HepG2 (cell line): Measurements from ENCODE around the gene HIBADH. TPM values are rescaled to one million over a fixed set of nuclear protein-coding genes. Genes with fewer than 3 reads are reported as not detected.

Experiments
- BCL6 ChIP-seq: IDR thresholded peaks from 2 replicates; pipeline ENCODE4 v1.6.1; 2016; ENCODE audit warnings: missing genetic modification reagents, missing compliant biosample characterization
- CREB1 ChIP-seq, 2 experiments: fragments of 450-650 bp in 1 of 2; IDR thresholded peaks; 2 replicates each; pipeline ENCODE4 v1.6.1; 2016 to 2017; ENCODE audit warnings: control low read depth in 1 of 2, mild to moderate bottlenecking in 1 of 2, missing compliant biosample characterization in 1 of 2, missing genetic modification characterization in 1 of 2
- FOXO1 ChIP-seq: sonication (generic); formaldehyde crosslinking; IDR thresholded peaks from 2 replicates; pipeline ENCODE4 v1.4.0; 2020; ENCODE audit warnings: missing genetic modification reagents
- GABPB1 ChIP-seq: IDR thresholded peaks from 2 replicates; pipeline ENCODE4 v1.6.1; 2016; ENCODE audit warnings: mild to moderate bottlenecking, missing genetic modification reagents, moderate library complexity, missing compliant biosample characterization
- GPN1 ChIP-seq: sonication (generic); formaldehyde crosslinking; IDR thresholded peaks from 2 replicates; pipeline ENCODE4 v1.5.1; 2020; ENCODE audit warnings: missing genetic modification reagents, borderline replicate concordance
- HDAC1 ChIP-seq: sonication (generic); formaldehyde crosslinking; IDR thresholded peaks from 2 replicates; pipeline ENCODE4 v1.5.1; 2020; ENCODE audit warnings: mild to moderate bottlenecking, missing genetic modification reagents
- HOXA3 ChIP-seq: sonication (generic); formaldehyde crosslinking; IDR thresholded peaks from 2 replicates; pipeline ENCODE4 v1.5.0; 2020; ENCODE audit warnings: missing genetic modification reagents
- MLX ChIP-seq: IDR thresholded peaks from 2 replicates; pipeline ENCODE4 v1.6.1; 2016
- NFKBIZ ChIP-seq: IDR thresholded peaks from 2 replicates; pipeline ENCODE4 v1.6.1; 2018; ENCODE audit warnings: missing genetic modification reagents, missing compliant biosample characterization
- POLR2G ChIP-seq: fragments of 200-400 bp; formaldehyde crosslinking; IDR thresholded peaks from 2 replicates; pipeline ENCODE4 v1.6.1; 2018; ENCODE audit warnings: mild to moderate bottlenecking, low read depth, low read length, moderate library complexity
- RARA ChIP-seq: IDR thresholded peaks from 2 replicates; pipeline ENCODE4 v1.6.1; 2016; ENCODE audit warnings: missing genetic modification reagents, missing compliant biosample characterization
- RCOR2 ChIP-seq: IDR thresholded peaks from 2 replicates; pipeline ENCODE4 v1.6.1; 2016; ENCODE audit warnings: missing biosample characterization, missing genetic modification reagents
- SIN3B ChIP-seq: fragments of 150-350 bp; IDR thresholded peaks from 2 replicates; pipeline ENCODE4 v1.6.1; 2014; ENCODE audit warnings: low read length
- SKIL ChIP-seq: sonication (generic); formaldehyde crosslinking; IDR thresholded peaks from 2 replicates; pipeline ENCODE4 v1.8.0; 2022; ENCODE audit warnings: missing genetic modification reagents, mild to moderate bottlenecking, moderate library complexity, borderline replicate concordance
- YY1 ChIP-seq: IDR thresholded peaks from 2 replicates; pipeline ENCODE4 v1.6.1; 2011; ENCODE audit warnings: low read length, low read depth, moderate library complexity, mild to moderate bottlenecking; ENCODE audit not compliant: insufficient read depth, insufficient replicate concordance
- ZBTB38 ChIP-seq: sonication (generic); formaldehyde crosslinking; IDR thresholded peaks from 2 replicates; pipeline ENCODE4 v1.5.1; 2020; ENCODE audit warnings: mild to moderate bottlenecking, missing genetic modification reagents
- ZC3H4 ChIP-seq: sonication (generic); formaldehyde crosslinking; IDR thresholded peaks from 2 replicates; pipeline ENCODE4 v1.4.0; 2020; ENCODE audit warnings: missing genetic modification reagents, borderline replicate concordance
- ZMYM4 ChIP-seq: sonication (generic); formaldehyde crosslinking; IDR thresholded peaks from 2 replicates; pipeline ENCODE4 v1.8.1; 2023; ENCODE audit warnings: mild to moderate bottlenecking, missing genetic modification reagents
- ZNF530 ChIP-seq: sonication (generic); formaldehyde crosslinking; IDR thresholded peaks from 2 replicates; pipeline ENCODE4 v1.5.0; 2020; ENCODE audit warnings: low read depth, mild to moderate bottlenecking, missing genetic modification reagents
- ZNF556 ChIP-seq: sonication (generic); formaldehyde crosslinking; IDR thresholded peaks from 2 replicates; pipeline ENCODE4 v1.4.0; 2020; ENCODE audit warnings: mild to moderate bottlenecking, missing genetic modification reagents, borderline replicate concordance
- ZNF652 ChIP-seq: IDR thresholded peaks from 2 replicates; pipeline ENCODE4 v1.6.1; 2016; ENCODE audit warnings: low read depth, borderline replicate concordance
- polyA plus RNA-seq, 8 experiments: library from polyadenylated mRNA; depleted of rRNA in 3 of 8; stranded (reverse) in 7 of 8; unstranded in 1 of 8; fragments of >200 nt; fragmentation: Illumina TruSeq in 4 of 8; extraction: Trizol in 4 of 8; gene quantifications; 2 replicates each; pipeline versions ENCODE4 v1.2.1 to v1.2.3, GENCODE V29; 2011 to 2016; ENCODE audit warnings: low read depth in 4 of 8, missing spikeins in 1 of 8, mixed read lengths in 1 of 8; ENCODE audit not compliant: insufficient read depth in 1 of 8
- total RNA-seq, 5 experiments: library from RNA; depleted of rRNA; stranded (reverse); fragments of >200 nt; fragmentation: Illumina TruSeq; extraction: Trizol; gene quantifications; 2 replicates each; pipeline ENCODE4 v1.2.3, GENCODE V29; 2016; ENCODE audit warnings: low read depth in 1 of 5
- TF ChIP-seq, protein P1 (sequence below): sonication (generic); formaldehyde crosslinking; IDR thresholded peaks from 2 replicates; pipeline ENCODE4 v1.5.0; 2020; ENCODE audit warnings: missing genetic modification reagents
- TF ChIP-seq, protein P2 (sequence below), 2 experiments: fragments of 450-650 bp in 1 of 2; sonication (generic) in 1 of 2; formaldehyde crosslinking; IDR thresholded peaks; 2 replicates each; pipeline versions ENCODE4 v1.5.0 to v1.8.0; 2020 to 2022; ENCODE audit warnings: mild to moderate bottlenecking in 1 of 2, missing genetic modification reagents in 1 of 2
- TF ChIP-seq, protein P3 (sequence below): sonication (generic); formaldehyde crosslinking; IDR thresholded peaks from 2 replicates; pipeline ENCODE4 v1.9.0; 2022; ENCODE audit warnings: missing genetic modification reagents, mild to moderate bottlenecking, borderline replicate concordance

Gene HIBADH
- total and polyA plus RNA-seq, 2 of the 13 experiments (the other 11 are each of a cell fraction or from before 2014, with no cell fraction given): 49.9 to 59.5 TPM

GRCh38 chr7:27693794-27694193, 31.1 kb upstream of the HIBADH start (continued):
- TF ChIP-seq, protein P1, sequence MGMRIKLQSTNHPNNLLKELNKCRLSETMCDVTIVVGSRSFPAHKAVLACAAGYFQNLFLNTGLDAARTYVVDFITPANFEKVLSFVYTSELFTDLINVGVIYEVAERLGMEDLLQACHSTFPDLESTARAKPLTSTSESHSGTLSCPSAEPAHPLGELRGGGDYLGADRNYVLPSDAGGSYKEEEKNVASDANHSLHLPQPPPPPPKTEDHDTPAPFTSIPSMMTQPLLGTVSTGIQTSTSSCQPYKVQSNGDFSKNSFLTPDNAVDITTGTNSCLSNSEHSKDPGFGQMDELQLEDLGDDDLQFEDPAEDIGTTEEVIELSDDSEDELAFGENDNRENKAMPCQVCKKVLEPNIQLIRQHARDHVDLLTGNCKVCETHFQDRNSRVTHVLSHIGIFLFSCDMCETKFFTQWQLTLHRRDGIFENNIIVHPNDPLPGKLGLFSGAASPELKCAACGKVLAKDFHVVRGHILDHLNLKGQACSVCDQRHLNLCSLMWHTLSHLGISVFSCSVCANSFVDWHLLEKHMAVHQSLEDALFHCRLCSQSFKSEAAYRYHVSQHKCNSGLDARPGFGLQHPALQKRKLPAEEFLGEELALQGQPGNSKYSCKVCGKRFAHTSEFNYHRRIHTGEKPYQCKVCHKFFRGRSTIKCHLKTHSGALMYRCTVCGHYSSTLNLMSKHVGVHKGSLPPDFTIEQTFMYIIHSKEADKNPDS (CRISPR knock-in tag): no peak
- TF ChIP-seq GABPB1 (CRISPR knock-in tag) (peak; percentile 35; the same call in 1 of the 2 replicates), ZNF556 (no peak), HOXA3 (CRISPR knock-in tag) (peak; percentile 55; the same call in 1 of the 2 replicates), ZC3H4 (CRISPR knock-in tag) (no peak), HDAC1 (CRISPR knock-in tag) (peak; percentile 45; the same call in 1 of the 2 replicates), YY1 (no peak), MLX (CRISPR knock-in tag) (peak; percentile 94), ZNF652 (CRISPR knock-in tag) (peak; percentile 76), FOXO1 (peak; percentile 70), POLR2G (peak; percentile 38; the same call in 1 of the 2 replicates), RCOR2 (CRISPR knock-in tag) (0 out of 2 replicates have a peak, but pooled peaks have one; percentile 55), SIN3B (no peak), NFKBIZ (CRISPR knock-in tag) (0 out of 2 replicates have a peak, but pooled peaks have one; percentile 42), ZNF530 (no peak), BCL6 (CRISPR knock-in tag) (peak; percentile 81), SKIL (CRISPR knock-in tag) (peak; percentile 74), GPN1 (CRISPR knock-in tag) (no peak), RARA (peak; percentile 97), ZBTB38 (CRISPR knock-in tag) (no peak), CREB1 (IDR thresholded peaks at IDR 0.05) (no peak), CREB1 (CRISPR knock-in tag; IDR thresholded peaks at IDR 0.05) (no peak), ZMYM4 (CRISPR knock-in tag) (peak; percentile 75)
- TF ChIP-seq, protein P2, sequence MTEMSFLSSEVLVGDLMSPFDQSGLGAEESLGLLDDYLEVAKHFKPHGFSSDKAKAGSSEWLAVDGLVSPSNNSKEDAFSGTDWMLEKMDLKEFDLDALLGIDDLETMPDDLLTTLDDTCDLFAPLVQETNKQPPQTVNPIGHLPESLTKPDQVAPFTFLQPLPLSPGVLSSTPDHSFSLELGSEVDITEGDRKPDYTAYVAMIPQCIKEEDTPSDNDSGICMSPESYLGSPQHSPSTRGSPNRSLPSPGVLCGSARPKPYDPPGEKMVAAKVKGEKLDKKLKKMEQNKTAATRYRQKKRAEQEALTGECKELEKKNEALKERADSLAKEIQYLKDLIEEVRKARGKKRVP (CRISPR knock-in tag; IDR thresholded peaks at IDR 0.05): peak in 1 of 2 experiments; percentile 83; a peak in 2 of 4 replicates
- TF ChIP-seq, protein P3, sequence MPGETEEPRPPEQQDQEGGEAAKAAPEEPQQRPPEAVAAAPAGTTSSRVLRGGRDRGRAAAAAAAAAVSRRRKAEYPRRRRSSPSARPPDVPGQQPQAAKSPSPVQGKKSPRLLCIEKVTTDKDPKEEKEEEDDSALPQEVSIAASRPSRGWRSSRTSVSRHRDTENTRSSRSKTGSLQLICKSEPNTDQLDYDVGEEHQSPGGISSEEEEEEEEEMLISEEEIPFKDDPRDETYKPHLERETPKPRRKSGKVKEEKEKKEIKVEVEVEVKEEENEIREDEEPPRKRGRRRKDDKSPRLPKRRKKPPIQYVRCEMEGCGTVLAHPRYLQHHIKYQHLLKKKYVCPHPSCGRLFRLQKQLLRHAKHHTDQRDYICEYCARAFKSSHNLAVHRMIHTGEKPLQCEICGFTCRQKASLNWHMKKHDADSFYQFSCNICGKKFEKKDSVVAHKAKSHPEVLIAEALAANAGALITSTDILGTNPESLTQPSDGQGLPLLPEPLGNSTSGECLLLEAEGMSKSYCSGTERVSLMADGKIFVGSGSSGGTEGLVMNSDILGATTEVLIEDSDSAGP (CRISPR knock-in tag): no peak
